Measurements from ENCODE around the gene KIRREL1.

The KIRREL1 gene

DNA sequence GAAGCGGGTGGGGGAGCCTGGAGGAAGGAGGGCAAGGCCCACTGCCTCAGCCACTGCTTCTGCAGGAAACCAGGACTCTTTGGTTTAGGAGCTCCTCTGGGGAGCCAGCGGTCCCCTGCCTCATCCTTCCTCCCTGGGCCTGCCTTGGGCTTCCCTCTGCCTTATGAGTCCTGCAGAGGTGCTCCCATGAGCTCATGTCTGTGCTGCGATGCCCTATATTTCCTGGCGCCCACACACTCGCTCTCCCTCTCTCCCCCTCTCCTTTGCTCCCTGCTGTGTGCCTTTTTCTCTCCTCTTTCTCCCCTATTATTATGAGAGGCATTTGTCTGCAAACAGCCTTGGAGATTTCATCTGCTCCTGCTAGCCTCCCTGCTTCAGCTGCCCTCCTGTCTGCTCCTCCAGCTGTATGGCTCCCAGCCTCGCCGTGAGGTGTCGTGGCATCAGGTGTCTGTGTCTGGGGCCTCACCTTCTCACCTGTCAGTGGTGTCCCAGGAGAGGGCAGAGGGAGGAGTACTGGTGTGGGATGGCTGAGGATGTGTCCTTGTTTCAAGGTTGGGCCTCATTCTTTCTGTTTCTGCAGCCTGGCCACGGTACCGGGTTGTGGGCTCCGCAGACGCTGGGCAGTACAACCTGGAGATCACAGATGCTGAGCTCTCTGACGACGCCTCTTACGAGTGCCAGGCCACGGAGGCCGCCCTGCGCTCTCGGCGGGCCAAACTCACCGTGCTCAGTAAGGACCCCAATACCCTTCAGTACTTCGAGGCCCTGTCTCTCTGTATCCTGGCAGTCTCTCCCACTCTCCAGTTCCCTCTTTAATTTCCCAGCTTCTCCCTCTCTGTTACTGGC lies 84.2 kb downstream of the KIRREL1 start:
- no peak for DNase-seq

DNA sequence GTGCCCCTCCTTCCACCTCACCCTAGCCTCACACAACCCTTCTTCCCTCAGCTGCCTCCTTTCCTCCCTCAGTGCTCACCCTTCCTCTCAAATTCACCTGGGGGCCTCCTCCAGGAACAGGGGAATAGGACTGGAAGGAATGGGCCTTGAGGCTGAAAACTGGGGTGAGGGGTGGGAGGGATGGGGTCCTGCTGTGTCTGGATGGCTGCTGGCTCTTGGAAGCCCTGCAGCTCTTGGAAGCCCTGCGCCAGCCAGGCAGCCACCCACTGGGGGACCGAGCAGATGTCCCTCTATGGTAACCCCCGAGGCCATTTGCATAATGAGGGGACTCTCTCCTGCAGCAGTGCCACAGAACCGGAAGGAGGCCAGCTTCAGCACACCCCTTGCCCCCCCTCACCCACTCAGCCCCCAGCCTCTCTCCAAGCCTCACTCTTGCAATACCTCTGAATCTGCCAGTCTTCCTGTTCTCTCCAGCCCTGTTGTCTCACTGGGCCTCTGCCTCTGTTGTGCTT lies 85.2 kb downstream of the KIRREL1 start:
- no peak for DNase-seq

DNA sequence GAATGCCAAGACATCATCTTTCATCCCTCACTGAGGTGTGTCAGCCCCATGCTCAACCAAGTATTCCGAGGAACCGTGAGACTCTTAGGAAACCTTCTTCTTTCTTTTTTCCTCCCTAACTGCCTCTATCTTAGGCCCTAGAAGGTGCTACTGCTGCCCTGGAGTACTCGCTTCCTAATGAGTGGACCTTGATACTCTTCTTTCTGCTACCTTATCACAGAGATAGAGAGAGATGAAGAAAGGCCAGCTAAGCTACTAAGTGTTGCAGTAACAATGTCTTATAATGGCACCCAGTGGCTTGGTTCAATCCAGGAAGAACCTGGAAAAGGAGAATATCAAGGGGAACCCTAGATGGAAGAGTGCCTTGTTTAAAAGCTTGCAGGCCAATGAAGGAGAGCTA lies 86.6 kb downstream of the KIRREL1 start:
- DNase-seq, result no peak

DNA sequence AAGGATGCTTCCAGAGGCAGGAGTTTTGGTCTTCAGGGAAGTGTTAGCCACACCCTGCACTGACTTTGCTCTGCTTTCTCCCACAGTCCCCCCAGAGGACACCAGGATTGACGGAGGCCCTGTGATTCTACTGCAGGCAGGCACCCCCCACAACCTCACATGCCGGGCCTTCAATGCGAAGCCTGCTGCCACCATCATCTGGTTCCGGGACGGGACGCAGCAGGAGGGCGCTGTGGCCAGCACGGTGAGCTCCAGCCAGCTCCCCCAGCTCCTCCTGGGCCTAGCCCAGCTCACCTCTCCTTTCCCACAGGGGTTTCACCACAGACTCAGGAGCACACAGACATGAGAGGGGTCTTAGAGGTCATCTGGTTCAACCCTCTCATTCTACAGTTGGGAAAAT lies 90.9 kb downstream of the KIRREL1 start:
- no peak for DNase-seq

DNA sequence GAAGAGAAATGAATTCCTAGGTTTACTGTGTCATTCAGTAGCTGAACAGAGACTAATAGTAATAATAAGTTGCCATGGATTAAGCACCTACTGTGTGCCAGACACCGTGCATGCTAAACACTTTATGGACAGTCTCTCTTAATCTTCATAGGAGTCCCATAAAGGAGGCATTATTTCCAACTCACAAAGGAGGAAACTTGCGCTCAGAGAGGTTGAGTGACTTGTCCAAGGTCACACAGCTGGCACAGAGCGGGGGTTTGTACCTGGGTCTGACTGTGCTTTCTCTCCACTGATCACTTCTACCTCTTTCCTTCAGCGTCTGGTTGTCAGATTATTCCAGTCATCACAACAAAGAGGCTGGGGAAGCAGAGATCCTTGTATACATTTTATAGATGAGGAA lies 91.3 kb downstream of the KIRREL1 start:
- DNase-seq, result no peak

DNA sequence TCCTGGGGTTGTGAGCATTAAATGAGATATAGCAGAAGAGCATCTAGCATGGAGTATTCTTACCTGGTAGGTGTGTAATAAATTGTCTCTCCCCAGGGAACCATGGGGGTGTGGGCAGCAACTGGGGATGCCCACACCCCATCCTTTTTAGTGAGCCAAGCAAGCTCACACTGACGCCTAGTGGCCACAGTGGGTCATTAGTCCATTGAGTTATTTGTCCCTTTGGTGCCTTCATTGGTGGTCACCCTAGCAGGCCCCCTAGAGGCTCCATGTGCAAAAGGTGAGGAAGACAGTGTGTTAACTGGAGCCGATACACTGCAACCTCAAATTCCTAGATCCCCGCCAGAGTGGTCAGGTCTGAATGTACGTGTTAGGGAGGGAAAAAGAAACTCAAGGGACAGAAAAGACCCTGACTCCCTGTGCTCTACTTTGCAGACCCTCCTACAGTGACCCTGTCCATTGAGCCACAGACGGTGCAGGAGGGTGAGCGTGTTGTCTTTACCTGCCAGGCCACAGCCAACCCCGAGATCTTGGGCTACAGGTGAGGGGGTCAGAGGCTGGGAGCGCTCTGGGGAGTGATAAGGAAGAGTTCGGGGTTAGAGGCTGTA lies 94.0 kb downstream of the KIRREL1 start:
- DNase-seq, result peak; percentile 73

DNA sequence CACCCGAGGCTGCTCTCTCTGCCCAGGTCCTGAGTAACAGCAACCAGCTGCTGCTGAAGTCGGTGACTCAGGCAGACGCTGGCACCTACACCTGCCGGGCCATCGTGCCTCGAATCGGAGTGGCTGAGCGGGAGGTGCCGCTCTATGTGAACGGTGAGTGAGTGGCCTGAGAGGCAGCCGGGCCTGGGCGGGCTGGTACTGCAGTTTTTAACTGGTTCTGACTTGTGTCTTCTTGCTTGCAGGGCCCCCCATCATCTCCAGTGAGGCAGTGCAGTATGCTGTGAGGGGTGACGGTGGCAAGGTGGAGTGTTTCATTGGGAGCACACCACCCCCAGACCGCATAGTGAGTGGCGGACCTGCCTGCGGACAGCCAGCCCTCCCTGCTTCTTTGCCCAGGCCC lies 96.0 kb downstream of the KIRREL1 start:
- DNase-seq, result no peak

DNA sequence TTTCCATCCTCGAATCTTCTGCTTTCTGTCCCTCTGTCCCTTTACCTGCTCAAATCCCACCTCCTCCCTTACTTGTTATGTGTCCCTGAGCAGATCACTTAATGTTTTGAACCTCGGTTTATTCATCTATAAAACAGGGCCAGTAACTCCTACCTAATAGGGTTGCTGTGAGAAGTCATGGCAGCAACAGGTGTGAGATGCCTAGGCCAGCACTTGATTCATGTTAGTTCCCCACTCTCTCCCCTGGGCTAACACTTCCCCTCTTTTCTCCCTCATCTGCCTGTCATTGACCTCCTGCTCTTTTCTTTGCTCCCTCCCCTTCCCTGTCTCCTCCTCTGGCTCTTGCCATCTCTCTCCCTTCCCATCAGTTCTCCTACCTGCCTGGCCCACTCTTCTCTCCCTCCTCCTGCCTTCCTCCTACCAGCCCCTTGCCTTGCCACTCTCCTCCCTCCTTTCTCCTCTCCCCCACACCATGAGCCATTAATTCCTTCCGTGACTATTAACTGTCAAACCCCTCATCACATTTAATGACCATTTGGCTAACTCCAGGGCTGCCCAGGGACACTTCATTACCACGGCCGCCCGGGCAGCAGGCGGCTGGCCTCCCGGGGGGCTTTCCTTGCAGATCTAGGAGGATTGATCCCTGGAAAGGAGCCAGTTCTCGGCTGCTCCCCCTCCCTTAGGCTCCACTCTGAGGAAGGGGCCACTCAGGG lies 96.6 kb downstream of the KIRREL1 start:
- DNase-seq, result no peak

DNA sequence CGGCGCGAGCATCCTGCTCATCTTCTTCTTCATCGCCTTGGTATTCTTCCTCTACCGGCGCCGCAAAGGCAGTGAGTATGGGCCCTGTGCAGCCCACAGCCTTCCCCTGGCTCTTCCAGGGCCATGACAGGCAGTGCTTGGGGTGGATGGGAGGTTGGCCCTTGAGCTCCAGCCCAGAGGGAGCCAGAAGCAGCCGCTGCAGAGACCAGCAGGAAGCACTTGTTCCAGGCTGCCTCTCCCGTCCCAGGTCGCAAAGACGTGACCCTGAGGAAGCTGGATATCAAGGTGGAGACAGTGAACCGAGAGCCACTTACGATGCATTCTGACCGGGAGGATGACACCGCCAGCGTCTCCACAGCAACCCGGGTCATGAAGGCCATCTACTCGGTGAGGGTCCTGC lies 99.9 kb downstream of the KIRREL1 start:
- no peak for DNase-seq

DNA sequence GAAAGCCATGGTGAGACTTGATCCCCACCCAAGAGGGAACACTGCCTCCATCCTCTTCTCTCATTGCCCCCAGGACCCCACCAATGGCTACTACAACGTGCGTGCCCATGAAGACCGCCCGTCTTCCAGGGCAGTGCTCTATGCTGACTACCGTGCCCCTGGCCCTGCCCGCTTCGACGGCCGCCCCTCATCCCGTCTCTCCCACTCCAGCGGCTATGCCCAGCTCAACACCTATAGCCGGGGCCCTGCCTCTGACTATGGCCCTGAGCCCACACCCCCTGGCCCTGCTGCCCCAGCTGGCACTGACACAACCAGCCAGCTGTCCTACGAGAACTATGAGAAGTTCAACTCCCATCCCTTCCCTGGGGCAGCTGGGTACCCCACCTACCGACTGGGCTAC lies 101.1 kb downstream of the KIRREL1 start:
- DNase-seq, result no peak

DNA sequence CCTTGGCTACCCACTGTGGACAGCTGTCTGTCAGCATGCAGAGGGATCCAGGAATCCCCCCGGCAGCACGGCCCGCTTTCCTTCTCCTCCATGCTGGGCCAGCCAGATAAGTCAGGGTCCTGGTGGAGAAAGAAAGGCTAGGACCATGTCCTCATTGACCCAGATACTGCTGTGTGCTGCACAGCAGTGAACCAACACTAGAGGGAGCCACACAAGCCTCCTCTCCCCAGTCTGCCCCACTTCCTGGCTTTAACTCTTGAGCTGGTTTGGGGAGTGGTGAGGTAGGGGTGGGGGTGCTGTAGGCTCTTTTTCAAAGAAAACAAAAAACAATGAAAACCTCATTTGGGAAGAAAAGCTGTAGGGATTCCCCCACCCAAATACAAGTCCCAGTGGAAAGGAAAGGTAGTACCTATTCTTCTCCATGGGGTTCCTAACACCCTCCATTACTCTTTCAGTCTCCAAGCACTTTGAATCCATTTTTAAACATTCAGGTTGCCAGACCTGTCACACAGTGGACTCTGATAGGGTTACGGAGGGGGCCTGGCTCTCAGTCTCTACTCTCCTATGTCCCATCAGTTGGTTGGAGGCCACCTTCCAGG lies 102.4 kb downstream of the KIRREL1 start:
- no peak for DNase-seq

DNA sequence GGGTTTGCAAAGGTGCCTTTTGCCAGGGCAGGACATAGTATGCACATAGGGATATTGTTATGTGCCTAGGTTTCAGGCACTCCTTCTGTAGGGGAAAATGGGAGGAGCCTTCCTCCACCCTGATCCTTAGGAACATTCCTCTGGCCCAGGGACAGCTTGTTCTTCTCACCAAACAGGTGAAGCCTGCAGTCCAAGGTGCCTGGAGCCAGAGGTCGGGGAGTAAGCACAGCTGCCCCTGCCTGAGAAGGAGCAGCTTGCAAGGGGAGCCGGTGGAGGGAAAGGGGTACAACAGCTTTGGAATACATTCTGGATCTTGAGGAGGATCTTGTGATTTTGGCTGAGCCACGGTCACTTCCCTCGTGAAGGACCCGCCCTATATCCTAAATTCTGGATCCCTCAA lies 104.8 kb downstream of the KIRREL1 start:
- no peak for DNase-seq

DNA sequence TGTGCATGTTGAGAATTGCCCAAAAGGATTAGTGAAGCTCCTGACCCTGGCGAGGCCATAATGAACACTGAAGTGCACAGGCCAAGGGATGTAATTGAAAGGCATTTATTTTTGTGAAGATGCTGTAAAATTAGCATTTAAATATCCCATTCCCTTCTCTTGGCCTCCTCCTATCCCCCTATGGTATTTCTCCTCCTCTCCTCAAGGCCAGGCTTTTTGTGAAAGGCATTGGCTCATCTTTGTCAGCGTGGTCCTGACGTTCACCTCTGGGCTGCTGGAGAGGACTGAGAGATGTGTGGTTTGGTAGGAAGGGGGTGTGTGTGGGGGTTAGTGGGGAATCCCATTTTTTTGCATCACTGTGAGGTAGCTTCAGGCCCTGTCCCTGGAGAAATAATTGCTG lies 105.7 kb downstream of the KIRREL1 start:
- no peak for DNase-seq

DNA sequence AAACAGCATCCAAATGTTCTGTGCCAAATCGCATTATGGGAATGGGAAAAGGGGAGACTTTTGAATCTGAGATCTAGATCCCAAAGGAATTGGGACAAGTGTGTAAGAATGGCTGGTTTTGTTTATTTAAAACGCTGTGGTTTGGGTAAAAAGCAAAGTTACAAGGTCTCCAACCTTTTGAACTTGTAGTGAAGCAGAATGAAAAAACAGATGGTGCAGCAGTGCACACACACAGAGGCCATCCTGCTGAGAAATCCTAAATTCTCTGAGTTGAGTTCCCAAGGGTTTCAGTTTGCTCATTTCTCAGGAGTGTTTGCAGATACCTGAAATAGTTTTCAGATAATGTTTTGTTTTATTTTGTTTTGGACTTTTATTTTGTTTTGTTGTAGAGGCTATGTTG lies 107.1 kb downstream of the KIRREL1 start:
- no peak for DNase-seq

DNA sequence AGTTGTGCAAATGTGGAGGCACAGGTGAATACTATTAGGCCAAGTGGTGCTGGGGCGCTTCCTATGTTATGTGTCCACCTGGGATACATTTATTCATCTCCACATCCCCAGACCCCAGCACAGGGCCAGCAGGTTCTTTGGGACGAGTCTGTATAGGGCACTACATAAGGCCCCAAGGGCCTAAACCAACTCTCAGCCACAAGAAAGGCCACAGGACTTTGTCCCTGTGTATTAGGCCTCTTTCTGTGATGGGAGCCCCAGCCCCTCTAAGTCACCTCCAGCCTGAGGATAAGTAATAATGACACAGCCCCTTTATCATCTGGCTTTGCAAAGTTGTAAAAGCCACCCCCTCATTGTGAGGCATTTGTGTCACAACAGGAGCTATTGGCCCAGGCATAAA lies 108.0 kb downstream of the KIRREL1 start:
- DNase-seq, result no peak

DNA sequence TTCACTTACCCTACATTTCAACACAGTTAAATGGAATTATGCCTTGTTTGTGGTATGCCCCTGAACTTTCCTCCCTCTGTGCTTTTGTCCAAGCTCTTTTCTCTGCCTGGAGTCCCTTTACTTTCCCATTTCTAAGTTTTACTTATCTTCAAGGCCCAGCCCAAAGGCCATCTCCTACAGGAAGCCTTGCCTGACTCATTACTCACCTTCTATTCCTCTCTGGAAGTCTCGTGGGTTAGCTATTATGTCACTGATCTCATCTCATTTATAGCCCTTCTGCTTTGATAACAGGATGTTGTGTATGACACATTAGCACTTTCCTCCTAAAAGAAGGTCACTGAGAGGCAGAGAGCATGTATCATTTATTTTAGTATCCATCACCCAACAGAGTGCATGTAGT lies 108.5 kb downstream of the KIRREL1 start:
- no peak for DNase-seq

DNA sequence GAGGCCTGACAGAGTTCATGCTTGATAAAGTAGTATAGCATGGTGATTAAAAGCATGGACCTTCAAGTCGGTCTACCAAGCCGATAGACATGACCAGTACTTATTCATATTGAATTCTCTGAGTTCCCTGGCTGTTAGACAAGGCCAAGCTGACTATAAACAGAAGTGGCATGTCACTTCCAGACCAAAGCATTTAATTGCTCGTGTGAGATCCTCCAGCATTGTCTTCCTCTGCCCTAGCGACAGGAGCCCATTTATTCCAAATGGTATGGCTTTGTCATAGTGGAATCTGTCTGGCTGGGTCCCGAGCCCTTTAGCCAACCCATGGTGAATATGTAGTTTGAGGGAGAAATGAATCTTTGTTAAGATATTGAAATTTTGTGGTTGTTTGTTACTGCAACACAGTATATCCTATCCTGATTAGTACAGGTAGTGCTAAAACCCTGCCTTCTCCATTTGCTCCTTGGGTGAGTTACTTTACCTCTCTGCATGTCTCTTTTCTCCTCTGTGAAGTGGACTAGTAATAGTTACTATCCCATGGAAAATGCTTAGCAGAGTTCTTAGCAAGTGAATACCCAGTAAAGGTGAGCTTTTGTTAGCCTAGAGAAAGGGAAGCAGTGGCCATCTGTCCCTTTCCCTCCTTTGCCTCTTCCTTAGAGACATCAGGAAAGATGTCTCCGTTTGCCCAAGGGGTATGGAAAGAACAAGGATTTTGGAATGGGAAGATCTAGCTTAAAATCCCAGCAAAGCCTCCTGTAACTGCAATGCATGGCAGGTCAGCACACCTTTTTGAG lies 109.6 kb downstream of the KIRREL1 start:
- DNase-seq, result no peak

DNA sequence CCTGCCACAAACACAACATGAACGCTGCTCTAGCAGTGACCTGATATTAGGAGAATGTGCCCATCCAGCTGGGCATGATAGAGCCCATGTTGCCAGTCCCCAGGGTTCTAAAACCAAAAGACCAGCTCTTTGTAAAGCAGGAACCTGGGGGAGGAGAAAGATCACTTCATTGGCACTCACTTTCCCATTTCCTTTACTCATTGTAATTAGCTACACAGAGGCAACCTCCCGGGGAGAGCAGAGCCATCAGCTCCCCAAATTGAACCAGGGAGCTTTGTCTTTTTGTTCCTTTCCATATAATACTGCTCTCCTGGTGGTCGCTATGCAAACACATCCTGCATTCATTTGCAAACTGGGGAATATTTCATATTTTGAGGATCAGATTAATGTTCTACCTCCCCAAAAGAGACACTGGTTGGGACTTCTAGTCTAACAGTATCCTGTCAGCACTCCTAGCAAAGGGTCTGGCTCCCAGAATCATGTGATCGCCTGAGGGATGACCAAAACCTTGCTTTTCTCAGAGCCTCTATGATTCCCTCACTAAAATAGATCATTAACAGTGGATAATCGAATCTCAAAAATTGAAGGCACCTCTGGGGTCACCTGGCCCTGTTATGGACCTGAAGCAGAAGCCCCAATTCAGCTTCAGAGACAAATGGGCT lies 110.5 kb downstream of the KIRREL1 start:
- no peak for DNase-seq

DNA sequence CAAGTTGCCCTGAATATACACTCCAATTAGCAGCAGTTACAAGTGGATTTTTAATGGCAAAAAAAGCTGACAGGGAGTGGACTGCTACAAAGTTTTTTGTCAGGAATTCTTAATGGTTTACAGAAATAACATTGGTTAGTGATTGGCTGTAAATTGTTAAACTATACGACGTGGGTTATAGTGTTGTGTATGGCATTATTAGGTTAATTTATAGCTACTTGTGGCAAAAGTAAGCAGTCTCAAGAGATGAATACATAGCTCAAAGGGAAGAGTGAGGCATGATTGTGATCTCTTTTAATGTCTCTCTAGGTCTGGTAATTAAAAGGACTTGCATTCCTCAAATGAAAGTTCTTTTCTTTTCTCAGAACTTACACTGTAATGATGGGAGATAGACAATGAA lies 111.4 kb downstream of the KIRREL1 start:
- DNase-seq, result no peak

DNA sequence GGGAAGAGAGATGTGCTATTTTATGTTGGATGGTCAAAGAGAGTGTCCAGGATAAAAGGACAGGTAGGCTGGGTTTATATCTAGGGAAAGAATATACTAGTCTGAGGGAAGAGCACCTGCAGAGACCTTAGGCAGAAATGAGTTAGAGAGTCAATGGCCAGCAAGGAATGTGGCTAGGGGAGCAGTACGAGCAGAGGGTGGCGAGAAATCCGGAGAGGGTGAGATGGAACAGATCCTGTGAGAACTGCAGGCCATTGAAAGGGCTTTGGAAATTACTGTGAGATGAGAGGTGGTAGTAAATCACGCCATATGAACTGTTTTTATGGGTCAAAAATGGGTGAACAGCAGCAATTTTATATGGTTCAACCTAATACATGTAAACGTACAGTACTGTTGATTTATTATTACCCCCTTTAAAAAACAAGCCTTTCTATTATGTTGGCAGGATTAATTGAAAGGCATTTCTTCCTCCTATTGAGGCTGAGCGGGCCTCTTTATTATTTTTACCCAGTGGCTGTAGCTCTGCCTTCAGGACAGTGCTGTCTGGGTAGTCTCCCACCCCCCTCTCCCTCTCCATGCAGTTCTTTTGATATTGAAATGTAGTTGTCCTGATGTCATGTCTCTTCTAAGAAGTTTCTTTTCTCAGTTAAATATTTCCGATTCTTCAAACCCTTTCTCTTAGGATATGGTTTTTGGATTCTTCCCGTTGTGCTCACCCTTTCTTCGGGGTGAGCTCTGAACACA lies 112.1 kb downstream of the KIRREL1 start:
- DNase-seq, result no peak

DNA sequence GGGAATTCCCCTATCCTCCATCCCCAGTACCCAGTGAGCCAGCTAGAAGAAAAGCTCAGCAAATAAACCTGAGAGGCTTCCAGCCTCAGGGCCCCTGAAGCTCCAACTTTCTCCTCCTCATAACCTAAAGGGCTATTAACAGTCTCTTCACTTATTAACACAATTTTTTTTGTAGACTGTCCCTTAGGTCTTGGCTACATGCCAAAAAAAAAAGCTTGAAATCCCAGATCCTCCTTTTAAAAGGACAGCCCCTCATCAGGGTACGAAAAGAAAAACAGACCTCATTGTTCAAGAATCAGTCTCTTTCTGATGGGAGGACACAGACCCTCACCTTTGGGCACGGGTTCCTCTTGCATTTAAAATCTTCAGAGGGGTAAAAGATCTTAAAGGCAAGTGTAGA lies 114.5 kb downstream of the KIRREL1 start:
- DNase-seq, result no peak
